Bronchial epithelial cell (primary cell): ENCODE data around the gene OTOG. TPM values are rescaled to one million over a fixed set of nuclear protein-coding genes. Genes with fewer than 3 reads are reported as not detected.

Experiments used
- DNase-seq: peaks from one replicate; pipeline ENCODE4 v3.0.0-alpha.2; 2010; ENCODE audit warnings: low read depth
- FAIRE-seq: peaks from 2 replicates; lab custom pipeline; 2011; peaks lifted over from hg19 to GRCh38; lab: Jason Lieb, UNC
- H3K27me3 ChIP-seq: 2 replicates; pipeline ENCODE4 v1.5.1; 2011; ENCODE audit warnings: low read length; ENCODE audit not compliant: control insufficient read depth, insufficient read depth
- H3K36me3 ChIP-seq: 2 replicates; pipeline ENCODE4 v1.5.1; 2011; ENCODE audit warnings: low read length; ENCODE audit not compliant: control insufficient read depth, insufficient read depth
- H3K4me3 ChIP-seq: 2 replicates; pipeline ENCODE4 v1.5.1; 2011; ENCODE audit warnings: mild to moderate bottlenecking, low read depth, low read length, control low read depth
- CTCF ChIP-seq: IDR thresholded peaks from 2 replicates; pipeline ENCODE4 v1.5.1; 2011; ENCODE audit warnings: mild to moderate bottlenecking, moderate library complexity, low read length, control low read depth, inconsistent platforms; ENCODE audit not compliant: insufficient read depth, severe bottlenecking
- total RNA-seq: library from RNA; depleted of rRNA; stranded (reverse); fragments of >200 nt; gene quantifications from 2 replicates; pipeline ENCODE4 v1.2.1, GENCODE V29; 2014

The OTOG gene
- total RNA-seq, 1 donor from 2014 or later, result not detected

- Histone ChIP-seq H3K27me3 (peaks cover 5% of the 10 kb centered on the region), H3K4me3 (no peak overlapping the region), H3K36me3 (no peaks in the 10 kb centered on the region)
- no peak for TF ChIP-seq CTCF
- peak; percentile 73 for FAIRE-seq
- no peak for DNase-seq
Measured at GRCh38 chr11:17646451-17647145, 99.5 kb downstream of the OTOG start.

GRCh38 chr11:17648528-17648927 is 101.5 kb downstream of the OTOG start:
- Histone ChIP-seq H3K4me3 (no peak overlapping the region), H3K36me3 (no peaks in the 10 kb centered on the region), H3K27me3 (peaks cover 7% of the 10 kb centered on the region)
- TF ChIP-seq CTCF, result no peak
- FAIRE-seq (no peak), DNase-seq (no peak)

DNA sequence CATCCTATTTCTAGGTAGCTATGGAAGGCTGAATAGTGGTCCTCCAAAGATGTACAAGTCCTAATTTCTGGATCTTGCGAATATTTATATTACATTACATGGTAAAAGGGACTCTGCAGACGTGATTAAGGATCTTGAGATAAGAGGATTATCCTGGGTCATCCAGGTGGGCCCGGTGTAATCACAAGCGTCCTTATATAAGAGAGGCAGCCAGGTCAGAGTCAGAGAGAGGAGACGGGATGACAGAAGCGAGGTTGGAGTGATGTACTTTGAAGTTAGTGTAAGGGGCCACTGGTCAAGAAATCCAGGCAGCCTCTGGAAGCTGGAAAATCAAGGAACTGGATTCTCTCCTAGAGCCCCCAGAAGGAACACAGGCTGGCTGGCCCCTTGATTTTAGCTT is 102.2 kb downstream of the OTOG start:
- TF ChIP-seq CTCF, result no peak
- Histone ChIP-seq H3K36me3 (no peaks in the 10 kb centered on the region), H3K4me3 (no peak overlapping the region), H3K27me3 (peaks cover 7% of the 10 kb centered on the region)
- DNase-seq (no peak), FAIRE-seq (no peak)

DNA sequence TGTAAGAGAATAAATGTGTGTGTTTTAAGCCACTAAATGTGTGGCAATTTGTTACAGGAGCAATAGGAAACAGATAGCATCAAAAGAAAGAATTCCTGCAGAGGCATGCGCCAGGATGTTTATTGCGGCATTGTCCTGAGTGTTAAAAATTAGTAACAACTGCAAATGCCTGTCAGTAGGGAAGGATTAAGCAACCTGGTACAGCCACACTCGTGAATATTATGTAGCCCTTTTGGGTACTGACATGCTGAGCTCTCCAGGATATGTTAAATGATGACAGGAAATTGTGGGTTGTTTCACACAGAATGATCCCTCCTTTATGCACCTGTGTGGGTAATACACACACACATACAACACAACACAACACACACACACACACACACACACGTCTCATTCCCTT is 102.6 kb downstream of the OTOG start:
- no peak for TF ChIP-seq CTCF
- DNase-seq (no peak), FAIRE-seq (no peak)
- H3K27me3 ChIP-seq, result peaks cover 7% of the 10 kb centered on the region
- no peak overlapping the region for H3K4me3 ChIP-seq
- no peaks in the 10 kb centered on the region for H3K36me3 ChIP-seq

- DNase-seq (peak; percentile 8), FAIRE-seq (peak; percentile 90)
- no peaks in the 10 kb centered on the region for H3K36me3 ChIP-seq
Measured at GRCh38 chr11:17650127-17650911, 103.3 kb downstream of the OTOG start.

More at GRCh38 chr11:17650127-17650911, 103.3 kb downstream of the OTOG start:
- Histone ChIP-seq H3K4me3 (no peak overlapping the region), H3K27me3 (peaks cover 7% of the 10 kb centered on the region)
- no peak for TF ChIP-seq CTCF
